ENCODE measurements around the gene KCNMA1. TPM values are rescaled to one million over a fixed set of nuclear protein-coding genes. Genes with fewer than 3 reads are reported as not detected.

The KCNMA1 gene
- total RNA-seq, 1 donor from 2014 or later, result 2.5 TPM

DNA sequence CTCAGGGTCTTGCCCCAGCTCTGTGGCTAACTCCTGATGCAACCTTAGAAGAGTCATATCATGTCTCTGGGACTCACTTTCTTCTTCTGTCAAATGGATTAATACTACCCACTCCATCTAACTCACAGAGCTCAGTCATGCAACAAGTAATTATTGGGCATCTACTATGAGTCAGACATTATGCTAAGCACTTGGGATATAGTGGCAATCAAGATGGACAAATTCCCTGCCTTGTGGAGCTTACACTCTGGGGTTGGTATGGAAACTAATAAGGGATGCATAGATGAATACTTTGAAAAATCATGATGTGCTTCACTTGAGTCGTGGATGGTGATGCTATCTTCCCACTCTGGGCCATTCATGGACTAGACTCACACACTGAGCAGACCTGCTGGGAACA is 88.9 kb downstream of the KCNMA1 start:
- DNase-seq (no peak), ATAC-seq (no peak)
- intact Hi-C loops (cut with micrococcal nuclease), result no loop called here

DNA sequence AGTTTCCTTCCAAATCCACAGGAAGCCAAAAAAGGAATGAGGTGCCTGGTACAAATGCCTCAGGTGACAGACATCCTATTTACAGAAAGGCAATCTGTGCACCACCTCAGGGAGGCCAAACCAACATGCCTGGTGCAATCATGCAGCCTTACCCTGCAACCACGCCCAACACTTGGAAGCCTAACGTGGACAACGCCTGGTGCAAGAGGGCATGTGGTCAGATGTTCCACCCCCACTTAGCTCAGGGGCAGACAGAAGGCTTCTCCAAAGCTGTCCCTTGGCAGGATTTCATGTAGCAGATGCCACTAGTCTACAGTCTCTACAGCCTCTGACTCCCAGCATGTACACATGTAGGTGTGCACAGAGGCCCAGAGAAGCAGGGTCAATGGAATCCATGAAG is 89.5 kb downstream of the KCNMA1 start:
- intact Hi-C loops (cut with micrococcal nuclease), result no loop called here
- ATAC-seq (no peak), DNase-seq (no peak)

DNA sequence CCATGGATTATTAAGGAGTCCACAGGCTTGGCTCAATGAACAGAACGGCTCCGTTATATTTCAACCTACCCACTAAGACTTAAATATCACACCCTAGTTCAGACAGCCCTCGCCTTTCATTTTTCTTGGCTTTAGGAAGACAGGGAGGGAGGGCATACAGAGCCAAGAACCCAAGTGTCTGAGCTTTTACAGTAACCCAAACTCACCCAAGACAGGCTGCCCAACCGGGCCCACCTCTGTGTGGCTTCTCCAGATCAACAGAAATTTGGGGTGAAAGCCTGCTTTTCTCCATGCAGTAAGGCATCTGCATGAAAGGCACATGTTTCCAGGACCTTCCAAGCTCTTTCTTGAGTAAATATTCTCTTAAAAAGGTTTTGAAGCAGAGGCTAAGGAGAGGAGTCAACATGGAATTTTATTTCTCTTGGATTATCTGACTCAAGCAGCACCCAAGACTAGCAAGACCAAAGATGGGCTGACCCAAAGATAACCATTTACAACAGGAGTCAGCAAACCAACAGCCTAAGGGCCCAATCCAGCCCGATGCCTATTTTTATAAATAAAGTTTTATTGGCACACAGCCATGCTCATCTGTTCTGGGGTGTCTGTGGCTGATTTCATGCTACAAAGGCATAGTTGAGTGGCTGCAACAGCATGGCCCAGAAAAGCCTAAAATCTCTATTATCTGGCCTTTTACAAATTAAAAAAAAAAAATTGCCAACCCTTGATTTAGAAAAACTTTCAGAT is 90.1 kb downstream of the KCNMA1 start:
- no peak for ATAC-seq
- intact Hi-C loops (cut with micrococcal nuclease), result no loop called here
- DNase-seq, result no peak

DNA sequence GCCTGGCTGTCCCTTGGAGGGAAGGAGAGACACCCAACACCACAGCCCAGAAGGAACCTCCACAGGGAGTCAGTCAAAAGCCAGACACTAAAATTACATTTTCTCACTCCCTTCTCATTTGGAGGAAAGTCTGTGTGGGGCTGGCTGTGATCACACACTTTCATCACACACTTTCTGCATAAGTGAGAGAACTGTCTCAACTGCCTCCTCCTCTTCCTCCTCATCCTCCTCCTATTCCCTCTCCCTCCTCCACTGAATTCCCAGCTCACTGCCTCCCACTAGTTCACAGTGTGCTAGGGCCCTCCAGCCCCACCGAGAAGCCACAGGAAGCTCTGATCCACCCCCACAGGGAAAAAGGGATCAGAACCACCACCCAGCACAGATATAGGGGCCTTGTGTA is 91.6 kb downstream of the KCNMA1 start:
- DNase-seq (no peak), ATAC-seq (no peak)
- intact Hi-C loops (cut with micrococcal nuclease), result no loop called here

- ATAC-seq (no peak), DNase-seq (no peak)
- intact Hi-C loops (cut with micrococcal nuclease), result no loop called here
Measured at GRCh38 chr10:77545585-77545984, 92.0 kb downstream of the KCNMA1 start.

- intact Hi-C loops (cut with micrococcal nuclease), result no loop called here
- no peak for DNase-seq
- ATAC-seq, result no peak
Measured at GRCh38 chr10:77544617-77545016, 93.0 kb downstream of the KCNMA1 start.

DNA sequence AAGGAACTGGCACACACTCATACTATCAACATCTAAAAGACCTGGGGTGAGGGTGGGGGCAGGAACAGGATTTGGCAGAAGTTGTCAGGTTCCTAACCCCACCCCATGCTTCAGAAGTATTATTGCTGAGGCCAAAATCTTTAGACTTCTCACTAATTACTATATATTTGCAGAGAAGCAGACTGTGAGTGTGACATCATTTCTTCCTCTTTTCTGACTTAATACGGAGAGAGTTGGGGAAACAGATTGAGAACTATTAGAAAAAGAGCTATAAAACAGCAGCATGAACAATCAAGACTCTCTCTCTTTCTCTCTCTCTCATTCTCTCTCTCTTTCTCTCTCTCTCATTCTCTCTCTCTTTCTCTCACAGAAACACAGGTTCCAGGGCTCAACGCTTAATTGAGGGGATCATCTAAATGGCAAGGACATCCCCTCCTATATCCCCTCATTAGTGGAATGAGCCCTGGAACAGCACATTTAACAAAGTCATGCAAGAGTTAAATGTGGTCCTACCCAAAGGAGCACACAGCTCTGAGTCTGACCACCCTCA is 94.8 kb downstream of the KCNMA1 start:
- ATAC-seq (no peak), DNase-seq (no peak)
- intact Hi-C loops (cut with micrococcal nuclease), result no loop called here

DNA sequence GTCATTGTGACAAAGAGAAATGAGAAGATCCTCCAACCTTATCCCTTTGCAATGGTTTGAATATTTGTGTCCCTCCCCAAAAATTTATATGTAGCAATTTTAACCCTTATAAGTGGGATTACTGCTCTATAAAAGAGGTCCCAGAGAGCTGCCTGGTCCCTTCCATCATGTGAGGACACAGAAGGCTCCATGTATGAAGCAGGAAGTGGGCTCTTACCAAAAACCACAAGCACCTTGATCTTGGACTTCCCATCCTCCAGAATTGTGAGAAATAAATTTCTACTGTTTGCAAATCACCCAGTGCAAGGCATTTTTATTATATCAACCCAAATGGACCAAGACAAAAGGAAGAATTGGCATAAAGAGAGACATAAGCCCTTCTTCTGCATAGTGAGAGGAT is 95.7 kb downstream of the KCNMA1 start:
- DNase-seq, result no peak
- intact Hi-C loops (cut with micrococcal nuclease), result no loop called here
- ATAC-seq, result no peak

GRCh38 chr10:77541247-77541646 is 96.4 kb downstream of the KCNMA1 start:
- intact Hi-C loops (cut with micrococcal nuclease), result no loop called here

DNA sequence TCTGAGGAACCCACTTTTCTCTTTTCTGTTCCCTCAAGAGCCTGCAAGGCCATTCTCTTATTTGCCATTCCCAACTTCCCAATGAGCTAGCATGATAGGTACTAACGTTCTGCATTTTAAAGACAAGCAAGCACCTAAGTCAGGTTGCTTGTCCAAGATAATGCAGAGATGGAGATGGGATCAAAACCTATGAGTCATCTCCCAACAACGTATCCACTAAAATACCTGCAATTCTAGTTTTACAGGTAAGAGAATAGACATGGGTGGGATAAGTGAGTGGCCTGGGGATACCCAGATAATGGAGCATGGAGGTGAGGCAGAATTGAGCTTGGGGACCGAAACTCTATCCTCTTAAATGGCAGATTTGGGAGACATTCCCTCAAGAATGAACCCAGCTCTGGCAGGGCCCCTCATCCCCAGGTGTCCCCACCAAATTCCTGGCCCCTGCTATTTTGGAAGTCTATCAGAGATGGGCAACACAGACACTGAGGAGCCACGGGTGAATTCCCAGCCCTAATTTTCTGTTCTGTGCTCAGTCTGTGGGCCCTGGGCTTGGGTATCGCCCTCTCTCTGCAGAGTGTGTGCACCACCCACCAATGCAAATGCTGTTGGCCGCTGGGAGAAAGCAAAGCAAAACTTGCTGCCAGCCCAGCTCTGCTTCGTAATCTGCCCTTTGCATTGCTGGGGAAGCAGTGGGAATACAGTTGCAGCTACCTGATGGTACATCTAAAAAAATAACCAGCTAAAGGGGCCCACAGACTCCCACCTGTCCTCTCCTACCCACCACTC is 98.3 kb downstream of the KCNMA1 start:
- intact Hi-C loops (cut with micrococcal nuclease), result no loop called here
- DNase-seq (no peak), ATAC-seq (no peak)

More at GRCh38 chr10:77541247-77541646, 96.4 kb downstream of the KCNMA1 start:
- no peak for ATAC-seq
- DNase-seq, result no peak

DNA sequence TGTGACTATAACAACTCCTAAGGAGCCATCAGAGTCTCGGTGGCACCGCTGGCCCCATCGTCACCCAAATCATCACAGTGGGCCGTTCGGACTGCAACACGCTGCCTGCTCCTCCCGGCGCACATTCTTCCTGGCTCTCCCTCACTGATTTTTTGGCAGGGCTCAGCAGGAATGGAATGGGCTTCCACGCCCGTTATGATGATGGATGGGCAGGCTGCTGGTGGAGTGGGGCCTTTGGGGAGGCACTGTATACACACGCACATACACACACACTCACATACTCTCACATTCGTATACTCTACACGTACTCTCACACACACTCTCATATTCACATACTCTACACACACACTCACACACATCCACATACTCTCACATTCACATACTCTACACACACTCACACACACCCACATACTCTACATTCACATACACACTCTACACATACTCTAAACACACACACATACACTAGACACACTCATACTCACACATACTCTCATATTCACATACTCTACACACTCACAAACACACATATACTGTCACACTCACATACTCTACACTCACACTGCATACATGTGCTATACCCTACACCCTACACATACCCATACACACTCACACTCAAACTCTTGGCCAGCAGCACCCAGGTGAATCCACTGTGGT is 99.8 kb downstream of the KCNMA1 start:
- ATAC-seq (no peak), DNase-seq (no peak)
- intact Hi-C loops (cut with micrococcal nuclease), result no loop called here

DNA sequence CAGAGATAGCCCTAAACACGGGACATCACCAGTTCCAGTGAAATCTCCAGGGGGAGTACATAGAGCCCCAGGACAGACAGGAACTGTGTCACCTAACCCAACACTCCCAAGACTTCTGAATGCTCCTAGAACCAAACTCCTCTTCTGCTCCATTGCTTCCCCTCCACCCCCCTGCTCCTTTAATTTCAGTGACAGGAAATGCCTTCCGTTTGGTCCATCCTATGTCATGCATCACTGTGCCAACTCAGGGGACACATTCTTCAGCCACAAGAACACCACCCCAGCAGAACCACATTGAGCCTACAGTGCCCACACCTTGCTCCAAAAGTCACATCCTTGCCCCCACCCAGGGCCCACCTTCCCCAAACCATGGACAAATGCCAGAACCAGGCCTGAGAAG is 100.5 kb downstream of the KCNMA1 start:
- DNase-seq (no peak), ATAC-seq (no peak)
- intact Hi-C loops (cut with micrococcal nuclease), result no loop called here

GRCh38 chr10:77533887-77534278 is 103.7 kb downstream of the KCNMA1 start:
- DNase-seq, result no peak
- intact Hi-C loops (cut with micrococcal nuclease), result no loop called here
- ATAC-seq, result no peak

GRCh38 chr10:77533146-77533886 is 104.3 kb downstream of the KCNMA1 start:
- ATAC-seq (no peak), DNase-seq (no peak)
- intact Hi-C loops (cut with micrococcal nuclease), result no loop called here

DNA sequence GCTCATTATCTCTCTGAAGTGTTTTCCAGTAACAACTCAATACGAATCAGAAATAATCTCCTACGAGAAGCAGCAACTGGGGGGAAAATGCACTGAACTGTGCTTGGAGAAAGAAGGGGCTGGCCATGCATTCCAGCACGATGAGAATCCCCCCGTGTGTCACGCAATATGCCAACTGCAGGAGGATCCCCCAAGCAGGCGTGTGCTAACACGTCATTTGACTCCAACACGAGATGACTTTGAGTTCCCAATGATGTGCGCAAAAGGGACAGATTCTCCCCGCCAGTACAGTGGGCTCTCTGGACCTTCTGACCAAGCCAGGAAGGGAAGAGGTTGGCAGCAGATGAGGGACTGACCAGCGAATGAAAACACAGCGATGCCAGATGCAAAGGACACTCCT is 105.5 kb downstream of the KCNMA1 start:
- no peak for ATAC-seq
- no peak for DNase-seq
- intact Hi-C loops (cut with micrococcal nuclease), result no loop called here

GRCh38 chr10:77531441-77532001 is 106.1 kb downstream of the KCNMA1 start:
- DNase-seq, result peak; percentile 44
- ATAC-seq, result peak; percentile 75
- intact Hi-C loops (cut with micrococcal nuclease), result no loop called here

DNA sequence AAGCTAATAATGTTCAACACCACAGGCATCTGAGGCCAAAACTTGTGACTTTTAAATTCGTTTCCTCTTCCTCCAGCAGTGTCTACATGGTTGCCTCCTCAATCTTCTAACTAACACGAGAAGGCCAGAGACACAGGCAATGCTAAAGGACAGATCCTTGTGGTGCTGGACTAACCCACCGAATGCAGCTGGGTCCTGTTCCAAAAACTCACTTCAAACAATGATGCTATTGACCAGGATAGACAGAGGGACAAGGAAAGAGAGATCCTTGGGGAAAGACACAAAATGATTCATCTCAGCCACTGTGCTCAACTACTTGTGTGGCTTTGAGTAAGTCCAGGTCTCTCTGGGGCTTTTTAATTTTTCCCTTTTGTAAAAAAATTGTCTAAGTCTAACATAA is 107.6 kb downstream of the KCNMA1 start:
- DNase-seq (no peak), ATAC-seq (no peak)
- intact Hi-C loops (cut with micrococcal nuclease), result no loop called here

DNA sequence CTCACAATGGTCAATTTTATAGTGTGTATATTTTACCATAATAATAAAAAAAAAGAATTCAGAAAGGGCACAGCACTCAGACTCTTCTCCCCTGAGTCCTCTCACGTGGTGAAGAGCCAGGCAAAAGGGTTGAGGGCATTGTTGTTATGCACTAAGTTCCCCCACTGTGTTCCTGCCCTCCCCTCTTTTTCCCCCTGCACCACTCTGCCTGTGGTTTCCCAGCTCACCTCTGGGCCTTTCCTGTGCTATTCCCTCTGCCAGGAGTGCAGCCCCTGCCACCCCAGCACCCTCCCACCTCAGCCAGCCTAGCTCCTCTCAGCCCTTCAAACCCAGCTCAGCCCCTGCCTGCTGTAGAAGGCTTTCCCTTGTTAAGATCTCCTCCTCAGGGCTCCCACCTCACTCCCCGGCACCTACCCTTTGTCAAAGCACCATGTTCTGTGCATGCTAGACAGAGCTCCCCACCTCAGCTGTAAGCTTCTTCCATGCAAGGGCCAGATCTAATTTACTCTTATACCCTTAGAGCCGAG is 108.5 kb downstream of the KCNMA1 start:
- DNase-seq (no peak), ATAC-seq (no peak)
- intact Hi-C loops (cut with micrococcal nuclease), result no loop called here

- intact Hi-C loops (cut with micrococcal nuclease), result no loop called here
- ATAC-seq (no peak), DNase-seq (no peak)
Measured at GRCh38 chr10:77527839-77528238, 109.8 kb downstream of the KCNMA1 start.
